Measurements from ENCODE around the gene XPNPEP3.
A peak's percentile ranks its signal among the peaks of the same experiment; 100 is the strongest.

The XPNPEP3 gene

GRCh38 chr22:40855979-40856512 lies 902 bp upstream of the XPNPEP3 start:
- peak overlapping the region; percentile 85 for H3K27ac ChIP-seq
- H3K4me1 ChIP-seq (ENCODE audit: low read depth, poor library complexity, severe bottlenecking) = peaks cover 48% of the 10 kb centered on the region
- peaks cover 18% of the 10 kb centered on the region for H4K20me1 ChIP-seq (ENCODE audit: insufficient read depth)
- peak overlapping the region; percentile 50 for H2AFZ ChIP-seq (ENCODE audit: low read depth)
- H3K27me3 ChIP-seq (ENCODE audit: insufficient read depth, low read depth) = no peaks in the 10 kb centered on the region
- peaks cover 89% of the 10 kb centered on the region for H3K79me2 ChIP-seq (ENCODE audit: insufficient read depth, low read depth)
- H3K4me3 ChIP-seq (IDR thresholded peaks at IDR 0.05; ENCODE audit: insufficient read depth, low read depth, low read length) = no peak overlapping the region
- peak overlapping the region; percentile 84 for H3K9ac ChIP-seq
- peak overlapping the region; percentile 98 for H3K4me2 ChIP-seq
- no peak for TF ChIP-seq CTCF (conservative IDR thresholded peaks at IDR 0.05; ENCODE audit: low read depth, low read length)
- H3K36me3 ChIP-seq (ENCODE audit: insufficient read depth) = no peaks in the 10 kb centered on the region

- peaks cover 10% of the 10 kb centered on the region for H4K20me1 ChIP-seq (ENCODE audit: insufficient read depth)
Measured at GRCh38 chr22:40857309-40857855, 434 bp downstream of the XPNPEP3 start.

GRCh38 chr22:40862013-40862412 lies 5.1 kb downstream of the XPNPEP3 start, which contains the start of gene DNAJB7:
Gene DNAJB7 (minus strand): TSS chr22:40862113. CDS start chr22:40861994, 119 bp downstream.
- H3K79me2 ChIP-seq (ENCODE audit: insufficient read depth, low read depth) = peaks cover 51% of the 10 kb centered on the region
- H3K4me3 ChIP-seq (IDR thresholded peaks at IDR 0.05; ENCODE audit: insufficient read depth, low read depth, low read length) = no peak within 1 kb of the TSS
- no peaks in the 10 kb centered on the region for H4K20me1 ChIP-seq (ENCODE audit: insufficient read depth)
- H3K4me2 ChIP-seq = no peak within 1 kb of the TSS
- H3K27me3 ChIP-seq (ENCODE audit: insufficient read depth, low read depth) = no peaks in the 10 kb centered on the region
- H3K9ac ChIP-seq = no peak within 1 kb of the TSS
- H3K27ac ChIP-seq = no peak within 1 kb of the TSS
- H3K36me3 ChIP-seq (ENCODE audit: insufficient read depth) = no peaks in the 10 kb centered on the region
- peaks cover 14% of the 10 kb centered on the region for H3K4me1 ChIP-seq (ENCODE audit: low read depth, poor library complexity, severe bottlenecking)
- H2AFZ ChIP-seq (ENCODE audit: low read depth) = no peak within 1 kb of the TSS
- no peak for TF ChIP-seq CTCF (conservative IDR thresholded peaks at IDR 0.05; ENCODE audit: low read depth, low read length)

More at GRCh38 chr22:40857309-40857855, 434 bp downstream of the XPNPEP3 start:
- H3K9ac ChIP-seq = peak overlapping the region; percentile 84
- no peaks in the 10 kb centered on the region for H3K27me3 ChIP-seq (ENCODE audit: insufficient read depth, low read depth)
- H3K36me3 ChIP-seq (ENCODE audit: insufficient read depth) = no peaks in the 10 kb centered on the region
- H3K4me3 ChIP-seq (IDR thresholded peaks at IDR 0.05; ENCODE audit: insufficient read depth, low read depth, low read length) = no peak overlapping the region
- peak overlapping the region; percentile 85 for H3K27ac ChIP-seq
- H3K79me2 ChIP-seq (ENCODE audit: insufficient read depth, low read depth) = peaks cover 77% of the 10 kb centered on the region
- peak overlapping the region; percentile 91 for H3K4me2 ChIP-seq
- H3K4me1 ChIP-seq (ENCODE audit: low read depth, poor library complexity, severe bottlenecking) = peaks cover 44% of the 10 kb centered on the region
- no peak for TF ChIP-seq CTCF (conservative IDR thresholded peaks at IDR 0.05; ENCODE audit: low read depth, low read length)
- H2AFZ ChIP-seq (ENCODE audit: low read depth) = peak overlapping the region; percentile 52; the same call in 1 of the 2 replicates

GRCh38 chr22:40862537-40862936 lies 5.6 kb downstream of the XPNPEP3 start:
- Histone ChIP-seq H3K9ac (no peak overlapping the region), H3K27me3 (ENCODE audit: insufficient read depth, low read depth) (no peaks in the 10 kb centered on the region), H3K4me3 (IDR thresholded peaks at IDR 0.05; ENCODE audit: insufficient read depth, low read depth, low read length) (no peak overlapping the region), H4K20me1 (ENCODE audit: insufficient read depth) (no peaks in the 10 kb centered on the region), H3K79me2 (ENCODE audit: insufficient read depth, low read depth) (peaks cover 46% of the 10 kb centered on the region), H2AFZ (ENCODE audit: low read depth) (no peak overlapping the region), H3K27ac (no peak overlapping the region), H3K4me1 (ENCODE audit: low read depth, poor library complexity, severe bottlenecking) (peaks cover 14% of the 10 kb centered on the region), H3K4me2 (no peak overlapping the region), H3K36me3 (ENCODE audit: insufficient read depth) (no peaks in the 10 kb centered on the region)
- no peak for TF ChIP-seq CTCF (conservative IDR thresholded peaks at IDR 0.05; ENCODE audit: low read depth, low read length)

Measured in KMS-11 (cell line).